Parathyroid adenoma (tissue), 2 donors: Measurements from ENCODE around the gene NPM1.
"Not testable (repeated sequence)": the region's sequence is repeated elsewhere in the genome, so short reads cannot be mapped to it uniquely, and the experiment has no call there.

Experiments
- H2AFZ ChIP-seq: fragments of 300-600 bp; sonication (generic); one replicate; pipeline ENCODE4 v1.7.0; 2017; ENCODE audit warnings: antibody characterized with exemption, mild to moderate bottlenecking
- H3K27ac ChIP-seq: fragments of 300-600 bp; sonication (generic); one replicate; pipeline ENCODE4 v1.7.0; 2017
- H3K27me3 ChIP-seq: fragments of 300-600 bp; sonication (generic); one replicate; pipeline ENCODE4 v1.7.0; 2017; ENCODE audit warnings: low read length; ENCODE audit not compliant: control insufficient read depth, insufficient read depth
- H3K36me3 ChIP-seq: fragments of 300-600 bp; sonication (generic); one replicate; pipeline ENCODE4 v1.7.0; 2017; ENCODE audit warnings: low read length; ENCODE audit not compliant: control insufficient read depth, insufficient read depth
- H3K4me1 ChIP-seq: fragments of 300-600 bp; sonication (generic); one replicate; pipeline ENCODE4 v1.7.0; 2017; ENCODE audit warnings: control low read depth
- H3K4me2 ChIP-seq: fragments of 300-600 bp; sonication (generic); one replicate; pipeline ENCODE4 v1.7.0; 2017; ENCODE audit warnings: low read length
- H3K4me3 ChIP-seq: fragments of 300-600 bp; sonication (generic); one replicate; pipeline ENCODE4 v1.7.0; 2017; ENCODE audit warnings: low read depth, low read length
- H3K79me2 ChIP-seq: fragments of 300-600 bp; sonication (generic); one replicate; pipeline ENCODE4 v1.7.0; 2017; ENCODE audit warnings: control low read depth
- H3K9ac ChIP-seq: fragments of 300-600 bp; sonication (generic); one replicate; pipeline ENCODE4 v1.7.0; 2017; ENCODE audit warnings: mild to moderate bottlenecking
- H3K9me3 ChIP-seq: fragments of 300-600 bp; sonication (generic); one replicate; pipeline ENCODE4 v1.7.0; 2017; ENCODE audit warnings: low read length; ENCODE audit not compliant: control insufficient read depth
- TF ChIP-seq, protein P1 (sequence below): fragments of 300-600 bp; sonication (generic); IDR thresholded peaks from one replicate; pipeline ENCODE4 v1.7.0; 2017; ENCODE audit warnings: antibody characterized with exemption, mild to moderate bottlenecking
- donor health status: primary hyperparathyroidism.

NPM1 gene

DNA sequence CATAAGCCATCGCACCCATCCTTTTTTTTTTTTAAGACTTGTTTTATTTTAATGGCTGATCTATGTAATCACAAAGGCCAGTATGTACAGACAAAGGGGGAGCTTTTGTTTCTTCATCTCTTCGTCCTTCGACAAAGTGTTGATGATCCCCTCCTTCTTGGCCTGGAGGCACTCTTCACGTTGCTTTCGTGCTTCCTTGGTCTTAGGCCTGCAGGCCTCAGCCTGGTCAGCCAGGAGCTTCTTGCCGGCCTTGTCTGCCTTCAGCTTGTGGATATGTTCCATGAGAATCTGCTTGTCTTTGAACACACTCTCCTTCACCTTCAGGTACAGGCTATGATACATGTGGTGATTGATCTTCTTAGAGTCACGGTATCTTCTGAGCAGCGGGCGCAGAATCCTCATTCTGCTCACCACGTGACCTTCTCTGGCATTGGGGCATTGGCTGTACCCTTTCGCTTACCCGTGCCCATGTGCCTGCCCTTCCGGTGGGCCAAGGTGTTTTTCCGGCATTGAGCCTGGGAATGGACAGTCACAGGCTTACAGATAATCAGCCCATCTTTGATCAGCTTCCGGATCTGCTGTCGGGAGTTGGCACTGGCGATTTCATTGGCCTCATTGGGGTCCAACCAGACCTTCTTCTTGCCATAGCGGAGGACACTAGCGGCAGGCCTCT, 42.6 kb upstream of the NPM1 start:
- Histone ChIP-seq H3K27me3 (no peaks in the 10 kb centered on the region), H3K36me3 (no peaks in the 10 kb centered on the region), H3K4me2 (no peak overlapping the region), H2AFZ (no peak overlapping the region), H3K79me2 (no peaks in the 10 kb centered on the region), H3K9ac (no peak overlapping the region), H3K4me1 (no peaks in the 10 kb centered on the region), H3K27ac (no peak overlapping the region), H3K9me3 (no peaks in the 10 kb centered on the region), H3K4me3 (no peak overlapping the region)
- TF ChIP-seq, protein P1, sequence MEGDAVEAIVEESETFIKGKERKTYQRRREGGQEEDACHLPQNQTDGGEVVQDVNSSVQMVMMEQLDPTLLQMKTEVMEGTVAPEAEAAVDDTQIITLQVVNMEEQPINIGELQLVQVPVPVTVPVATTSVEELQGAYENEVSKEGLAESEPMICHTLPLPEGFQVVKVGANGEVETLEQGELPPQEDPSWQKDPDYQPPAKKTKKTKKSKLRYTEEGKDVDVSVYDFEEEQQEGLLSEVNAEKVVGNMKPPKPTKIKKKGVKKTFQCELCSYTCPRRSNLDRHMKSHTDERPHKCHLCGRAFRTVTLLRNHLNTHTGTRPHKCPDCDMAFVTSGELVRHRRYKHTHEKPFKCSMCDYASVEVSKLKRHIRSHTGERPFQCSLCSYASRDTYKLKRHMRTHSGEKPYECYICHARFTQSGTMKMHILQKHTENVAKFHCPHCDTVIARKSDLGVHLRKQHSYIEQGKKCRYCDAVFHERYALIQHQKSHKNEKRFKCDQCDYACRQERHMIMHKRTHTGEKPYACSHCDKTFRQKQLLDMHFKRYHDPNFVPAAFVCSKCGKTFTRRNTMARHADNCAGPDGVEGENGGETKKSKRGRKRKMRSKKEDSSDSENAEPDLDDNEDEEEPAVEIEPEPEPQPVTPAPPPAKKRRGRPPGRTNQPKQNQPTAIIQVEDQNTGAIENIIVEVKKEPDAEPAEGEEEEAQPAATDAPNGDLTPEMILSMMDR: no peak

DNA sequence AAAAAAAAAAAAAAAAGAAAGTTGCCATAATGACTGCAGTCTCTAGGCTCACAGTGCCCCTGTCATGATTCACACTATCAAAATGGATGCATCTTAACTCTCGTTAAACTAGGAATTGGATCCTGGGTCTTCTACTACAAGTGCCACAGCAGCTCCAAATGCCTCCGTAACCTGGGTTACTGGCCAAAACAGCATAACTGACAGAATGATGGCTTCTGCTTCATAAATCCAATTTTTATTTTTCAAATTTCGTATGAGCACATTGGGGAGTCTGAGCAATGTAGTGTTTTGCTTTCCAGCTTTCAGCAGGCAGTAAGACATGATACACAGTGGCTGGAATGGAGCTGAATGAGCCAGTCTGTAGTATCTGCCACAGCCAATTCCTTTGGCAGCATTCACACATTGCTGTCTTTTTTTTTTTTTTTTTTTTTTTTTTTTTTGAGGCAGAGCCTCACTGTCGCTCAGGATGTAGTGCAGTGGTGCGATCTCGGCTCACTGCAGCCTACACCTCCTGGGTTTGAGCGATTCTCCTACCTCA, 36.0 kb upstream of the NPM1 start:
- Histone ChIP-seq H3K9me3 (no peaks in the 10 kb centered on the region), H3K27me3 (no peaks in the 10 kb centered on the region), H2AFZ (no peak overlapping the region), H3K36me3 (no peaks in the 10 kb centered on the region), H3K4me3 (no peak overlapping the region), H3K4me2 (no peak overlapping the region), H3K4me1 (no peaks in the 10 kb centered on the region), H3K79me2 (no peaks in the 10 kb centered on the region), H3K9ac (no peak overlapping the region), H3K27ac (no peak overlapping the region)
- TF ChIP-seq, protein P1: no peak

DNA sequence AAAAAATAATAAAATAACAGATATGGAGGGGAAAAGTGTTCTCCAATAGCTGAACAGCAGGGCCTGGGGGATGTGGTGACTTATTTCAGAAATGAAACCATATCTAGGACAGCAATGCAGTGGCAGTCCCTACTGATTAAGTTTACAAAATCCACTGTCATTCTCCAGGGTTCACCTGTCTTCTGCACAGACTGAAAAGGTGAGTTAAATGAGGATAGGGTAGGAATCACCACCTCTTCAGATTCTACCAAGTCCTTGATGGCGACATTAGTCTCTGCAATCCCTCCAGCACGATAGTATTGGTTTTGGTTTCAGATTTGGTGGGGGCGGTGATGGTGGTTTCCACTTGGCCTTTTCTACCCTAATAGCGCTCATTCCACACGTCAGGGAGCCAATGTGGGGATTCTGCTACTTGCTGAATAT, 32.3 kb upstream of the NPM1 start:
- Histone ChIP-seq H2AFZ (no peak overlapping the region), H3K27ac (no peak overlapping the region), H3K4me3 (no peak overlapping the region), H3K79me2 (no peaks in the 10 kb centered on the region), H3K9me3 (no peaks in the 10 kb centered on the region), H3K27me3 (no peaks in the 10 kb centered on the region), H3K9ac (no peak overlapping the region), H3K4me1 (no peaks in the 10 kb centered on the region), H3K4me2 (no peak overlapping the region), H3K36me3 (no peaks in the 10 kb centered on the region)
- TF ChIP-seq, protein P1: no peak

DNA sequence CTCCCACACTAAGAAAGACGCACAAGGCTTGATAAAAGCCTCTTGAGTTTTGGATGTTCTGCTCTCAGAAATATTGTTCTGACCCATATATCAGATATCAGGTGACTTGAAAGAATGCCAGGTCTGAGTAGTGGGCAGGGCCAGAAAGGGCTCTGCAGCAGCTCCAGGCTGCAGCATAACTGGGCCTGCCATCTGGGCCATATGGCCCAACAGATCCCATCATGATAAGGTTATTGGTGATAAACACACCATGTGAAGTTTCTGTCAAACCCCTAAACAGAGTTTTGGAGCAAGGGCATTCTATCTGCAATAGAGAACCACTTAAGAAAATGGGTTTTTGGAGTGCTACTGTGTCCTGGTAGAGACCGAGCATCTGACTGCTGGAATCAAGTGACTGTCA, 29.8 kb upstream of the NPM1 start:
- no peak overlapping the region for H3K27ac ChIP-seq
- no peak overlapping the region for H3K9ac ChIP-seq
- no peaks in the 10 kb centered on the region for H3K4me1 ChIP-seq
- H3K4me2 ChIP-seq: no peak overlapping the region
- H3K9me3 ChIP-seq: no peaks in the 10 kb centered on the region
- H3K4me3 ChIP-seq: no peak overlapping the region
- no peaks in the 10 kb centered on the region for H3K79me2 ChIP-seq
- no peaks in the 10 kb centered on the region for H3K36me3 ChIP-seq
- no peak overlapping the region for H2AFZ ChIP-seq
- H3K27me3 ChIP-seq: no peaks in the 10 kb centered on the region
- TF ChIP-seq, protein P1: no peak

DNA sequence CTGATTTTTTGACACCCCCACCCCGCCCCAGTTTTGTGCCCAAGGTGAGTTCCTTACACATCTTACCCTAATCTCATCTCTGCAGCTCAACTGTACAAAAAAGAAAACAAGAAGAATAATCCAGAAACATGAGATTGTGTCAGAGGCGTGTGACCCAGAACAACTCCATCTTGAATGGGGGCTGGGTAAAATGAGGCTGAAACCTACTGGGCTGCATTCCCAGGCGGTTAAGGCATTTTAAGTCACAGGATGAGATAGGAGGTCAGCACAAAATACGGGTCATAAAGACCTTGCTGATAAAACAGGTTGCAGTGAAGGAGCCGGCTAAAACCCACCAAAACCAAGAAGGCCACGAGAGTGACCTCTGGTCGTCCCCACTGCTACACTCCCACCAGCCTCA, 26.5 kb upstream of the NPM1 start:
- H3K4me1 ChIP-seq, H3K9me3 ChIP-seq, H2AFZ ChIP-seq, H3K4me2 ChIP-seq, H3K4me3 ChIP-seq, H3K36me3 ChIP-seq, H3K79me2 ChIP-seq, H3K27me3 ChIP-seq, H3K27ac ChIP-seq, H3K9ac ChIP-seq: not testable (repeated sequence)

DNA sequence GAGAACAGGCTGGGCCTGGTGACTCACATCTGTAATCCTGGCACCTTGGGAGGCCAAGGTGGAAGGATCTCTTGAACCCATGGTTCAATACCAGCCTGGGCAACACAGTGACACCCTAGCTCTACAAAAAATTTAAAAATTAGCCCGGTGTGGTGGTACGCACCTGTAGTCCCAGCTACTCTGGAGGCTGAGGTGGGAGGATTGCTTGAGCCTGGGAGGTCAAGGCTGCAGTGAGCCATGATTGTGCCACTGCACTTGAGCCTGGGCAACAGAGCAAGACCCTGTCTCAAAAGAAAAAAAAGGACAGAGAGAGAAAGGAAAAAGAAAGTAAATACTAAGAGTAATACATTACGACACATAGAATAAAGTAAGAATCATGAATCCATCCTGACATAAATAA, 24.4 kb upstream of the NPM1 start:
- H3K4me3 ChIP-seq, H3K27ac ChIP-seq, H3K36me3 ChIP-seq, H3K9ac ChIP-seq, H3K27me3 ChIP-seq, H3K4me2 ChIP-seq, H3K79me2 ChIP-seq, H2AFZ ChIP-seq, H3K4me1 ChIP-seq, H3K9me3 ChIP-seq: not testable (repeated sequence)
